ENCODE measurements around the gene EPS15. TPM values are rescaled to one million over a fixed set of nuclear protein-coding genes. Genes with fewer than 3 reads are reported as not detected.
A peak's percentile ranks its signal among the peaks of the same experiment; 100 is the strongest.

EPS15 gene
- total RNA-seq, 1 experiment from 2014 or later, result 37.1 TPM

DNA sequence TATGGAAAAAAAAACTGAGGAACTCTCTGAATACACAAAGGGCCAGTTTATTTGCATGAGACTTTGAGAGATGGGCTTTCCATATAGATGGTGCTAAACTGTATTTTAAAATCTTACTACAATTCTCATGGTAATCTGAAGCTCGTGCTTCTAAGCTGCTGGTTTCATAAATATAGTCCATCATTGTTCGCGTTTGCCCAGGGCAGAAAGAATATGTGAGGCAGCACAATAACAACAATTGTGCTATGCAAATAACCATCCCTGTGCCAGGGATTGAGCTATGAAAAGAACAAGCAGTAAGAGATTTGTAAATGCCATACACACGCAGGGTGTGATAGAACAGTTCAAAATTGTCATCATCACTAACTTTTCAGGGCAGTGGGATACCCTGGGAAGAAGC is 4.9 kb upstream of the EPS15 start:
- DNase-seq (ENCODE audit: low spot score) (no peak), ATAC-seq (no peak)
- Mint-ChIP-seq H3K27me3 (ENCODE audit: low read depth) (no peaks in the 10 kb centered on the region), H3K9me3 (no peaks in the 10 kb centered on the region), H3K36me3 (no peaks in the 10 kb centered on the region), H3K4me3 (no peak overlapping the region), H3K4me1 (0 out of 2 replicates have a peak, but pooled peaks cover 5% of the 10 kb centered on the region), H3K27ac (no peak overlapping the region)
- ChIA-PET CTCF (interaction anchor here (0.6 kb wide), 1 partner anchor 9 kb away, joined by 4 read pairs; no protein-coding TSS in a partner anchor), POLR2A (no interaction called here)
- TF ChIP-seq, protein P1, sequence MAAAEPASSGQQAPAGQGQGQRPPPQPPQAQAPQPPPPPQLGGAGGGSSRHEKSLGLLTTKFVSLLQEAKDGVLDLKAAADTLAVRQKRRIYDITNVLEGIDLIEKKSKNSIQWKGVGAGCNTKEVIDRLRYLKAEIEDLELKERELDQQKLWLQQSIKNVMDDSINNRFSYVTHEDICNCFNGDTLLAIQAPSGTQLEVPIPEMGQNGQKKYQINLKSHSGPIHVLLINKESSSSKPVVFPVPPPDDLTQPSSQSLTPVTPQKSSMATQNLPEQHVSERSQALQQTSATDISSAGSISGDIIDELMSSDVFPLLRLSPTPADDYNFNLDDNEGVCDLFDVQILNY (CRISPR knock-in tag; IDR thresholded peaks at IDR 0.05), result no peak
- TF ChIP-seq ATF2 (CRISPR knock-in tag; IDR thresholded peaks at IDR 0.05; ENCODE audit: borderline replicate concordance, low read depth), result no peak
- TF ChIP-seq, protein P2, sequence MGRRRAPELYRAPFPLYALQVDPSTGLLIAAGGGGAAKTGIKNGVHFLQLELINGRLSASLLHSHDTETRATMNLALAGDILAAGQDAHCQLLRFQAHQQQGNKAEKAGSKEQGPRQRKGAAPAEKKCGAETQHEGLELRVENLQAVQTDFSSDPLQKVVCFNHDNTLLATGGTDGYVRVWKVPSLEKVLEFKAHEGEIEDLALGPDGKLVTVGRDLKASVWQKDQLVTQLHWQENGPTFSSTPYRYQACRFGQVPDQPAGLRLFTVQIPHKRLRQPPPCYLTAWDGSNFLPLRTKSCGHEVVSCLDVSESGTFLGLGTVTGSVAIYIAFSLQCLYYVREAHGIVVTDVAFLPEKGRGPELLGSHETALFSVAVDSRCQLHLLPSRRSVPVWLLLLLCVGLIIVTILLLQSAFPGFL (CRISPR knock-in tag; IDR thresholded peaks at IDR 0.05; ENCODE audit: borderline replicate concordance), result no peak
- TF ChIP-seq SMAD4 (CRISPR knock-in tag; IDR thresholded peaks at IDR 0.05), result no peak
- TF ChIP-seq, protein P3, sequence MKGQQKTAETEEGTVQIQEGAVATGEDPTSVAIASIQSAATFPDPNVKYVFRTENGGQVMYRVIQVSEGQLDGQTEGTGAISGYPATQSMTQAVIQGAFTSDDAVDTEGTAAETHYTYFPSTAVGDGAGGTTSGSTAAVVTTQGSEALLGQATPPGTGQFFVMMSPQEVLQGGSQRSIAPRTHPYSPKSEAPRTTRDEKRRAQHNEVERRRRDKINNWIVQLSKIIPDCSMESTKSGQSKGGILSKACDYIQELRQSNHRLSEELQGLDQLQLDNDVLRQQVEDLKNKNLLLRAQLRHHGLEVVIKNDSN (CRISPR knock-in tag; IDR thresholded peaks at IDR 0.05), result no peak
- TF ChIP-seq ZNF396 (CRISPR knock-in tag; IDR thresholded peaks at IDR 0.05; ENCODE audit: borderline replicate concordance), result no peak

GRCh38 chr1:51520700-51521248 is 1.7 kb upstream of the EPS15 start:
- H3K4me1 Mint-ChIP-seq, result peaks cover 22% of the 10 kb centered on the region
- no peak for DNase-seq (ENCODE audit: low spot score)
- ATAC-seq, result no peak
- ChIA-PET CTCF (no interaction called here), POLR2A (no interaction called here)
- no peak for TF ChIP-seq IRF2 (CRISPR knock-in tag; IDR thresholded peaks at IDR 0.05; ENCODE audit: borderline replicate concordance, low read depth)
- TF ChIP-seq, protein P4, sequence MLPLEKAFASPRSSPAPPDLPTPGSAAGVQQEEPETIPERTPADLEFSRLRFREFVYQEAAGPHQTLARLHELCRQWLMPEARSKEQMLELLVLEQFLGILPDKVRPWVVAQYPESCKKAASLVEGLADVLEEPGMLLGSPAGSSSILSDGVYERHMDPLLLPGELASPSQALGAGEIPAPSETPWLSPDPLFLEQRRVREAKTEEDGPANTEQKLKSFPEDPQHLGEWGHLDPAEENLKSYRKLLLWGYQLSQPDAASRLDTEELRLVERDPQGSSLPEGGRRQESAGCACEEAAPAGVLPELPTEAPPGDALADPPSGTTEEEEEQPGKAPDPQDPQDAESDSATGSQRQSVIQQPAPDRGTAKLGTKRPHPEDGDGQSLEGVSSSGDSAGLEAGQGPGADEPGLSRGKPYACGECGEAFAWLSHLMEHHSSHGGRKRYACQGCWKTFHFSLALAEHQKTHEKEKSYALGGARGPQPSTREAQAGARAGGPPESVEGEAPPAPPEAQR (CRISPR knock-in tag; IDR thresholded peaks at IDR 0.05), result no peak
- no peak for TF ChIP-seq ZNF671 (CRISPR knock-in tag; IDR thresholded peaks at IDR 0.05)
- TF ChIP-seq NFE2L1 (CRISPR knock-in tag; IDR thresholded peaks at IDR 0.05), result no peak
- TF ChIP-seq ZNF219 (CRISPR knock-in tag; IDR thresholded peaks at IDR 0.05; ENCODE audit: borderline replicate concordance), result no peak
- no peak for TF ChIP-seq MYBL2 (CRISPR knock-in tag; IDR thresholded peaks at IDR 0.05)
- H3K4me3 Mint-ChIP-seq, result no peak overlapping the region
- H3K36me3 Mint-ChIP-seq, result no peaks in the 10 kb centered on the region
- no peak overlapping the region for H3K27ac Mint-ChIP-seq
- no peaks in the 10 kb centered on the region for H3K9me3 Mint-ChIP-seq
- no peaks in the 10 kb centered on the region for H3K27me3 Mint-ChIP-seq (ENCODE audit: low read depth)

- Mint-ChIP-seq H3K27ac (no peak overlapping the region), H3K9me3 (no peaks in the 10 kb centered on the region), H3K4me1 (peaks cover 22% of the 10 kb centered on the region), H3K36me3 (no peaks in the 10 kb centered on the region), H3K4me3 (peak overlapping the region; percentile 8; the same call in 1 of the 2 replicates), H3K27me3 (ENCODE audit: low read depth) (no peaks in the 10 kb centered on the region)
- TF ChIP-seq IRF2 (CRISPR knock-in tag; IDR thresholded peaks at IDR 0.05; ENCODE audit: borderline replicate concordance, low read depth), result no peak
- ChIA-PET CTCF (interaction anchor here (1.4 kb wide), 1 partner anchor 223 kb away, joined by 5 read pairs; no protein-coding TSS in a partner anchor), POLR2A (interaction anchor here (0.5 to 0.6 kb wide), 2 partner anchors 53 to 340 kb away, joined by 3 read pairs; no protein-coding TSS in a partner anchor)
- no peak for DNase-seq (ENCODE audit: low spot score)
- no peak for ATAC-seq
Observed at GRCh38 chr1:51519865-51520699, 1.0 kb upstream of the EPS15 start.
